Thoracic aorta (tissue), 2 donors: ENCODE data around the gene SLC9A5. TPM values are rescaled to one million over a fixed set of nuclear protein-coding genes. Genes with fewer than 3 reads are reported as not detected.

Experiments
- ATAC-seq: fragments of 150-250 bp; one replicate; pipeline ENCODE4 v1.8.0; 2017; ENCODE audit warnings: low read depth; ENCODE audit not compliant: insufficient number of reproducible peaks, low FRiP score
- DNase-seq: peaks from one replicate; pipeline ENCODE4 v3.0.0-alpha.2; 2020; ENCODE audit warnings: low spot score
- H3K27ac ChIP-seq, 2 donors: fragments of 200-600 bp; sonication (generic); 1 replicate in 1 of 2; 2 replicates in 1 of 2; pipeline ENCODE4 v1.5.1; 2016; ENCODE audit warnings: mild to moderate bottlenecking in 2 of 2, moderate library complexity in 2 of 2
- H3K27me3 ChIP-seq: fragments of 200-600 bp; sonication (generic); replicated peaks from 2 replicates; pipeline ENCODE4 v1.6.0; 2016; ENCODE audit warnings: mild to moderate bottlenecking; ENCODE audit not compliant: insufficient read depth
- H3K36me3 ChIP-seq: fragments of 200-600 bp; sonication (generic); one replicate; pipeline ENCODE4 v1.5.1; 2016
- H3K4me1 ChIP-seq, 2 donors: fragments of 200-600 bp; sonication (generic); 1 replicate in 1 of 2; 2 replicates in 1 of 2; pipeline versions ENCODE4 v1.5.1 to v1.6.0; 2016; ENCODE audit warnings: low read depth in 2 of 2, mild to moderate bottlenecking in 1 of 2; ENCODE audit not compliant: control insufficient read depth in 1 of 2
- H3K4me3 ChIP-seq: fragments of 200-600 bp; sonication (generic); 2 replicates; pipeline ENCODE4 v1.5.1; 2016; ENCODE audit warnings: mild to moderate bottlenecking
- H3K9me3 ChIP-seq: fragments of 200-600 bp; sonication (generic); 2 replicates; pipeline ENCODE4 v1.5.1; 2016
- total RNA-seq, 2 donors: library from RNA; depleted of rRNA; stranded (reverse); fragments of >200 nt; gene quantifications; one replicate each; pipeline versions ENCODE4 v1.1.0 to v1.2.3, GENCODE V29; 2016
- TF ChIP-seq, protein P1 (sequence below): fragments of 200-600 bp; sonication (generic); IDR thresholded peaks from one replicate; pipeline ENCODE4 v1.5.1; 2019; ENCODE audit warnings: antibody characterized with exemption

SLC9A5 gene
- total RNA-seq, 2 donors from 2014 or later = 1.4 to 1.8 TPM

DNA sequence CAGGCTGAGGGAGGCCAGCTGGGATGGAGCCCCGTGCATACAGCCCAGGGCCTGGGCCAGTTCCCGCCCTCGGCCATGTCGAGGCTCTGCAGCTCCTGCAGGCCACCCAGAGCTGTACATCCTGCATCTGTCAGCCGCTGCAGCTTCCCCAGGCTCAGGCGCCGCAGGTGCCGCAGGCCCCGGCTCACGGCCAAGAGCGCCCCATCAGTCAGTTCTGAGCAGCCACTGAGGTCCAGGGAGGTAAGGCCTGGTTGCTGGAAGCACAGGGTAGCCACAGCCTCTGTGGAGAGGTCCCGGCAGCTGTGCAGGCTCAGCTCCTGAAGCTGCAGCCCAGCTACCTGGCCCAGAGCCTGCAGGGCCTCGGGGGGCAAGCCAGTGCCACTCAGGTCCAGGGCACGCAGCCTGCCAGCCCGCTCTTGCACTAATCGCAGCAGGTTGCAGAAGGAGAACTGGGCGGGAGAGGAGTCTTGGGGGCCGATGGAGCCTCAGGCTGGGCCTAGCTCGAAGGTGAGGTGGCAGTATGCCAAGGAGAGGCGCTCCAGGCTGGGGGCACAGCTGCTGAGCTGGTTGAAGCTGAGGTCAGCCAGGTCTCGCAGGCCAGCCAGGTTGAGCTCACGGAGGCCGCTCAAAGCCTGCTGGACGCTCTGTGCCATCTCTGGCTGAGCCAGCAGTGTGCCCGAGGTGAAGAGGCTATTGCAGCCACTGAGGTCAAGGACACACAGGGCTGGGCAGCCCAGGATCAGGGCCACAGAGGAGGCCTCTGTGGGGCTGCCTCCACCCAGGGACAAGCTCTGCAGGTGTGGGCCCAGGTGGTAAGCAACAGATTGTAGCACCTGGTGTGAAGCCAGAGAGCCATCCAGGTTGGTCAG, 38.5 kb upstream of the SLC9A5 start:
- DNase-seq (no peak), ATAC-seq (no peak)
- Histone ChIP-seq H3K27ac (no peak overlapping the region), H3K9me3 (no peaks in the 10 kb centered on the region), H3K36me3 (no peaks in the 10 kb centered on the region), H3K4me3 (no peak overlapping the region), H3K27me3 (no peaks in the 10 kb centered on the region), H3K4me1 (no peaks in the 10 kb centered on the region)
- TF ChIP-seq, protein P1, sequence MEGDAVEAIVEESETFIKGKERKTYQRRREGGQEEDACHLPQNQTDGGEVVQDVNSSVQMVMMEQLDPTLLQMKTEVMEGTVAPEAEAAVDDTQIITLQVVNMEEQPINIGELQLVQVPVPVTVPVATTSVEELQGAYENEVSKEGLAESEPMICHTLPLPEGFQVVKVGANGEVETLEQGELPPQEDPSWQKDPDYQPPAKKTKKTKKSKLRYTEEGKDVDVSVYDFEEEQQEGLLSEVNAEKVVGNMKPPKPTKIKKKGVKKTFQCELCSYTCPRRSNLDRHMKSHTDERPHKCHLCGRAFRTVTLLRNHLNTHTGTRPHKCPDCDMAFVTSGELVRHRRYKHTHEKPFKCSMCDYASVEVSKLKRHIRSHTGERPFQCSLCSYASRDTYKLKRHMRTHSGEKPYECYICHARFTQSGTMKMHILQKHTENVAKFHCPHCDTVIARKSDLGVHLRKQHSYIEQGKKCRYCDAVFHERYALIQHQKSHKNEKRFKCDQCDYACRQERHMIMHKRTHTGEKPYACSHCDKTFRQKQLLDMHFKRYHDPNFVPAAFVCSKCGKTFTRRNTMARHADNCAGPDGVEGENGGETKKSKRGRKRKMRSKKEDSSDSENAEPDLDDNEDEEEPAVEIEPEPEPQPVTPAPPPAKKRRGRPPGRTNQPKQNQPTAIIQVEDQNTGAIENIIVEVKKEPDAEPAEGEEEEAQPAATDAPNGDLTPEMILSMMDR = no peak

DNA sequence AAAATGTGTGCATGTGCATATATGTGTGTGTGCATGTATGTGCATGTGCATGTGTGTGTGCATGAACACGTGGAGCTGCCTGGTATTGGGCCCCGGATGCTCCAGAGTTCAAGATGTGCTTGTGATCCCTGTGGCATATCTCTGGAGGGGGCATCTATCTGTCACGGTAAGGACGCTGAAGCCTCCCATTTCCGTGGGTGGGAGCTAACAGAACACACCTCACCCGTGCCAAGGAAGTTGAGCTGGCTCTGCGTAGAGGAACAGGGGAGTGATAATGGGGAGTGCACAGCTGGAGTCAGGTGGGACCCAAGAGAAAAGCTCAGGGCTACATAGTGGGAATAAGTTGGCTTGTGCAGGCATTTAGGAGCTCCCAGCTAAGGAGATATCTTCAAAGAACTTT, 37.1 kb upstream of the SLC9A5 start:
- no peaks in the 10 kb centered on the region for H3K9me3 ChIP-seq
- H3K36me3 ChIP-seq = no peaks in the 10 kb centered on the region
- no peaks in the 10 kb centered on the region for H3K27me3 ChIP-seq
- no peak overlapping the region for H3K4me3 ChIP-seq
- H3K27ac ChIP-seq = no peak overlapping the region
- TF ChIP-seq, protein P1 = no peak
- no peaks in the 10 kb centered on the region for H3K4me1 ChIP-seq
- ATAC-seq (no peak), DNase-seq (no peak)

GRCh38 chr16:67212766-67213165, 36.0 kb upstream of the SLC9A5 start:
- no peaks in the 10 kb centered on the region for H3K9me3 ChIP-seq
- no peak overlapping the region for H3K4me3 ChIP-seq
- no peak overlapping the region for H3K27ac ChIP-seq
- no peaks in the 10 kb centered on the region for H3K27me3 ChIP-seq
- ATAC-seq = no peak
- DNase-seq = no peak
- peaks cover 0 to 4% of the 10 kb centered on the region in 2 donors for H3K4me1 ChIP-seq
- TF ChIP-seq, protein P1 = no peak
- H3K36me3 ChIP-seq = no peaks in the 10 kb centered on the region

- no peaks in the 10 kb centered on the region for H3K27me3 ChIP-seq
- TF ChIP-seq, protein P1 = no peak
- ATAC-seq = no peak
- no peaks in the 10 kb centered on the region for H3K9me3 ChIP-seq
- no peak for DNase-seq
- no peaks in the 10 kb centered on the region for H3K36me3 ChIP-seq
- H3K4me1 ChIP-seq = peaks cover 0 to 5% of the 10 kb centered on the region in 2 donors
- H3K27ac ChIP-seq = no peak overlapping the region
- no peak overlapping the region for H3K4me3 ChIP-seq
Measured at GRCh38 chr16:67213197-67214019, 35.4 kb upstream of the SLC9A5 start.

DNA sequence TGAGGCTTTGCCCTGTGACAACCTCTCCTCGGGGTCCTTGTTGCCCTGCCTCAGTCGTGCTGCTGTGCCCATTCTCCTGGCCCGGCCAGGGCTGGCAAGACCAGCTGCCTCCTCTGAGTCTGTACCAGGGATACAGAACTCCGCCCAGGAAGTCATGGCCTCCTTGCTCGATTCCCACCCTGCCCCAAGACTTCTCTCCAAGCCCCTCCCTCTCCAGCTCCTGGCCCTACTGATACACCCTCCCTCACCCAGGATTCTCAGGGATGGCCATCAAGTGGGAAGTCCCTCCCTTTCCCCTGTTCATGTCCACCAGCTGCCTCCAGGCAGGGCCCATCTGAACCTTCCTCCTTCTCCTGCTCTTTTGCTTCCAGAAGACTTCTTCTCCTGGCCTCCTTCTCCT, 33.1 kb upstream of the SLC9A5 start:
- DNase-seq = no peak
- H3K27ac ChIP-seq = no peak overlapping the region
- no peaks in the 10 kb centered on the region for H3K9me3 ChIP-seq
- no peak for ATAC-seq
- H3K4me1 ChIP-seq = peaks cover 0 to 5% of the 10 kb centered on the region in 2 donors
- H3K36me3 ChIP-seq = no peaks in the 10 kb centered on the region
- H3K4me3 ChIP-seq = no peak overlapping the region
- no peaks in the 10 kb centered on the region for H3K27me3 ChIP-seq
- TF ChIP-seq, protein P1 = no peak
